AG09319 (cell line): ENCODE results near the gene TMEM9.

Experiments
- DNase-seq: peaks from one replicate; pipeline ENCODE4 v3.0.0-alpha.2; 2010; ENCODE audit warnings: low read depth; ENCODE audit errors: extremely low read depth
- TF ChIP-seq, protein P1 (sequence below): IDR thresholded peaks from 2 replicates; pipeline ENCODE4 v1.5.1; 2011; ENCODE audit warnings: low read depth, mild to moderate bottlenecking, inconsistent platforms, low read length, moderate library complexity

TMEM9 gene

GRCh38 chr1:201136355-201137023 is 17.8 kb downstream of the TMEM9 start:
- no peak for DNase-seq
- TF ChIP-seq, protein P1, sequence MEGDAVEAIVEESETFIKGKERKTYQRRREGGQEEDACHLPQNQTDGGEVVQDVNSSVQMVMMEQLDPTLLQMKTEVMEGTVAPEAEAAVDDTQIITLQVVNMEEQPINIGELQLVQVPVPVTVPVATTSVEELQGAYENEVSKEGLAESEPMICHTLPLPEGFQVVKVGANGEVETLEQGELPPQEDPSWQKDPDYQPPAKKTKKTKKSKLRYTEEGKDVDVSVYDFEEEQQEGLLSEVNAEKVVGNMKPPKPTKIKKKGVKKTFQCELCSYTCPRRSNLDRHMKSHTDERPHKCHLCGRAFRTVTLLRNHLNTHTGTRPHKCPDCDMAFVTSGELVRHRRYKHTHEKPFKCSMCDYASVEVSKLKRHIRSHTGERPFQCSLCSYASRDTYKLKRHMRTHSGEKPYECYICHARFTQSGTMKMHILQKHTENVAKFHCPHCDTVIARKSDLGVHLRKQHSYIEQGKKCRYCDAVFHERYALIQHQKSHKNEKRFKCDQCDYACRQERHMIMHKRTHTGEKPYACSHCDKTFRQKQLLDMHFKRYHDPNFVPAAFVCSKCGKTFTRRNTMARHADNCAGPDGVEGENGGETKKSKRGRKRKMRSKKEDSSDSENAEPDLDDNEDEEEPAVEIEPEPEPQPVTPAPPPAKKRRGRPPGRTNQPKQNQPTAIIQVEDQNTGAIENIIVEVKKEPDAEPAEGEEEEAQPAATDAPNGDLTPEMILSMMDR = no peak

DNA sequence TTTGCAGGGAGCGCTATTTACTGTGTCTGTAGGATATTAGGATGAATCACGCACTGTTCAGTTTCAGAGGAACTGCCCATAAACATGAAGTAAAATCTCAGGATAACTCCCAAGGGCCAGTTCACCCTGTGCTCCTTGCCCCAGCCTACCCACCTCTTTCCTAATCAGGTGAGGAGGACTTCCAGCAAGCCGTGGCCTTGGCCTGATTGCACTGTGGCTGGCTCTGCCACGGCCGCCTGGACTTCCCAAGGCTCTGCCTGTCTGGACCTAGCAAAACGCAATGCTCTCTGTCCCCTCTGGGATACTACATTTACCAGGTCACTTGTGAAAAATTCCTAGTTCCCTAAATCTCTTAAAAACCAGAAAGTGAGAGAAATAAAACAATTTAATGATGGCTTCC is 19.9 kb downstream of the TMEM9 start:
- TF ChIP-seq, protein P1 = no peak
- no peak for DNase-seq

- TF ChIP-seq, protein P1 = no peak
- no peak for DNase-seq
These were observed 22.9 kb downstream of the TMEM9 start for GRCh38 chr1:201131398-201131797.

DNA sequence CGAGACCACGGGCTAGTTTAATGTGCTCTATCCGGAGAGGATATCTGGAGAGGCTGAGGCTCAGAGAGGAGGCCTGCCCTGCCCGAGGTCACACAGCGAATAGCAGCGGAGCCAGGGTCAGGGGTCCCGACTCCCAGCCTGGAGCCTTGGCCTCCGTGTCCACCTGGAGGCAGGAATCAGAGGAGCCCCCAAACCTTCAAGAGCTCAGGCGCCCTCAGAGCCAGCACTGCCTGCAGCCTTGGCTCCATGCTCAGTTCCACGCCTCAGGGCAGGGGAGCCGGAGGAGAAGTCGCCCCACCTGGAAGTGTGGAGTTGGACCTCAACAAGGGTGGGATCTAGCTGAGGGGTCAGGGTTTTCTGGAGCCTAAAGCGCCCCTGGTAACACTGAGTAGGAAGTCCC is 25.3 kb downstream of the TMEM9 start:
- DNase-seq = no peak
- TF ChIP-seq, protein P1 = no peak

DNA sequence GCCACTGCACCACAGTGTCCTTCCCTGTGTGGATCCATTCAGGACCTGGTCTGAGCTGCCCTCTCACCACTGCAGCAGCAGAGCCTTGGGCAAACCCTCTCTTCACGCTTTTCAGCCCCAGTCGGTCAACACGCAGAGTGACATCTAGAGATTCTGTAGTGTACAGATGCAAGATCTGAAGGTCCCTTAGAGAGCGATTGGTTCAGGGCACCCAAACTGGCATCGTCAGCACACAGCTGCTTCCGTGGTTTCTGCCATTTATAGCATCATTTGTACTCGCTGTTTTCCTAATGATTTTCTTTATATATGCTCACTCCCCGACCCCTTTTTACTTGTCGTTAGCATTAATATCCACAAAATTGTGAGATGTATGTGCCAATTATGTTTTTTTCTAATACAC is 25.8 kb downstream of the TMEM9 start:
- no peak for DNase-seq
- TF ChIP-seq, protein P1 = no peak

DNA sequence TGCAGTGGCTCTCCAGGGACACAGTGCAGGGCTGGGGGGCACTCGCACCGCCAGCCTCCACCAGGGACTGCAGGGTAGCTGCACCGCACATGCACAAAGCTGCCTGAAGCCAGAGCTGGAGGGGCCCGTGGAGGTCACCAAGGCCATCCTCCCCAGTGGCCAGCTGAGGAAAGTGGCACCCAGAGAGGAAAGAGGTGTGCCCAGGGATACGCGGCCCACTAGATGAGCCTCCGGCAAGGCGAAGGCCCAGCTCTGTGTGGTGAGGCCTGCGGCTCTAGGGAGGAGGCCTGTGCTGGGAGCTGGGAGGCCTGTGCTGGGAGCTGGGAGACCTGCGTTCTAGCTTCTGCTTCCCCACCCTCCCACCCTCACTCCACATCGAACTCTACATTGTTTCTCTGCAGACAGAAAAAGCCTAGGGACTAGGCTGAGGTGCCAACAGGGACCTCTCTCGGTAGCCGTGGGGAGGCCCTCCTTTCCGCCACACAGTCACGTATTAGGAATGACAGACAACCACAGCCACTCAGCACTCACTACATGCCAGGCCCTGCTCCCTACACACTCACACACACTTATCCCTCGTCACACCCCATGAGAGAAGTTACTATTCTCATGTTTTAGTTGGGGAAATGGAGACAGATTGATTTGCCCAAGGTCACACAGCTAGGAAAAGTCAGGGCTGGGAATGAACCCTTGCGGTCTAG is 26.4 kb downstream of the TMEM9 start:
- TF ChIP-seq, protein P1 = no peak
- no peak for DNase-seq

GRCh38 chr1:201126832-201127754 is 27.2 kb downstream of the TMEM9 start, which contains the start of gene ASCL5:
TSS of gene ASCL5 (minus strand) at chr1:201127184. CDS start at chr1:201115372, 11,812 bp downstream.
- TF ChIP-seq, protein P1 = no peak
- DNase-seq = no peak
